IPS-20b (cell line): ENCODE results near the gene MYLK4.

Experiments
- H3K27ac ChIP-seq: one replicate; pipeline ENCODE4 v1.5.1; 2013; ENCODE audit warnings: low read length
- H3K27me3 ChIP-seq: 2 replicates; pipeline ENCODE4 v1.6.1; 2013; ENCODE audit warnings: mild to moderate bottlenecking, low read length, inconsistent platforms; ENCODE audit not compliant: insufficient read depth
- H3K36me3 ChIP-seq: 2 replicates; pipeline ENCODE4 v1.6.1; 2013; ENCODE audit warnings: low read depth, mild to moderate bottlenecking, inconsistent platforms, low read length, moderate library complexity; ENCODE audit not compliant: insufficient read depth
- H3K4me1 ChIP-seq: 2 replicates; pipeline ENCODE4 v1.6.1; 2013; ENCODE audit warnings: mild to moderate bottlenecking, control low read depth, inconsistent platforms, low read length, moderate library complexity; ENCODE audit not compliant: insufficient read depth
- H3K4me3 ChIP-seq: 2 replicates; pipeline ENCODE4 v1.5.1; 2013; ENCODE audit warnings: mild to moderate bottlenecking, low read length, inconsistent platforms
- H3K9ac ChIP-seq: 2 replicates; pipeline ENCODE4 v1.6.1; 2013; ENCODE audit warnings: low read depth, mild to moderate bottlenecking, inconsistent platforms, low read length, moderate library complexity
- H3K9me3 ChIP-seq: 2 replicates; pipeline ENCODE4 v1.6.1; 2013; ENCODE audit warnings: mild to moderate bottlenecking, low read depth, low read length, inconsistent platforms; ENCODE audit not compliant: insufficient read depth

Gene MYLK4

DNA sequence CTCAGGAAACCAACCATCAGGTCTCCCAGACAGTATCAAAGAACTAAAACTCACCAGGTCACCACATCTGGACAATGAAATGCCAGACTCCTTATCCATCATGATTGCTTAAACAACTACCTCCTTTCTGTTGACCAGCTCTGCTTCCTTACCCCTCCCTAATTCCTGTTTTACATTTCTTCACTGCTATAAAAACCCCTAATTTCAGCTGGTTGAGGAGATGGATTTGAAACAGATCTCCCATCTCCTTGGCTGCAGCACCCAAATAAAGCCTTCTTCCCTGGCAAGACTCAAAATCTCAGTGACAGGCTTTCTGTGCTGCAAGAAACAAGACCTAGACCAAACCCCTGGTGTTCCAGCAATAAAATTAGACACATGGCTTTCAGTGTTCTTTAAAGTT is 40.3 kb downstream of the MYLK4 start:
- H3K9ac ChIP-seq: no peak overlapping the region
- no peak overlapping the region for H3K27ac ChIP-seq
- H3K27me3 ChIP-seq: no peaks in the 10 kb centered on the region

DNA sequence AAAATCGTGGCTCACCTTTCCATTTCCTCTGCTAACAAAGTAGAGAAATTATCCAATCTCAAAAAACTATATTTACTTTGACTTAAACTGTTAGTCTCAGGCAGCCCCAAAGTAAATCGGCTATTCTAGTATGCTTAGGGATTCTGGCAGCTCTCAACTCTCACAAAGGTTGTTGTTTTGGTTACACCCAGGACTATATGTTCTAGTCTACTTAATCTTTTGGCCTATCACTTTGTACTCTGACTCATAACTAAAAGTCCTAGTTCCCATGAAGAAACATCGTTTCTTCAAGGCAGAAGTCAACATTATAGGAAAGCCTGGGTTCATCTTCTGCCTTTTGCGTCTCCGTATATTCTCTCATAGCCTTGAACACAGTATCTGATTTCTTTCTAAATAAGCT is 42.3 kb downstream of the MYLK4 start:
- Histone ChIP-seq H3K4me1 (peaks cover 13% of the 10 kb centered on the region), H3K9ac (no peak overlapping the region), H3K9me3 (no peaks in the 10 kb centered on the region), H3K27ac (no peak overlapping the region), H3K4me3 (no peak overlapping the region), H3K27me3 (no peaks in the 10 kb centered on the region), H3K36me3 (no peaks in the 10 kb centered on the region)

More for the DNA sequence above, 40.3 kb downstream of the MYLK4 start:
- Histone ChIP-seq H3K9me3 (no peaks in the 10 kb centered on the region), H3K4me1 (peaks cover 8% of the 10 kb centered on the region; the same call in 1 of the 2 replicates), H3K36me3 (no peaks in the 10 kb centered on the region), H3K4me3 (no peak overlapping the region)

DNA sequence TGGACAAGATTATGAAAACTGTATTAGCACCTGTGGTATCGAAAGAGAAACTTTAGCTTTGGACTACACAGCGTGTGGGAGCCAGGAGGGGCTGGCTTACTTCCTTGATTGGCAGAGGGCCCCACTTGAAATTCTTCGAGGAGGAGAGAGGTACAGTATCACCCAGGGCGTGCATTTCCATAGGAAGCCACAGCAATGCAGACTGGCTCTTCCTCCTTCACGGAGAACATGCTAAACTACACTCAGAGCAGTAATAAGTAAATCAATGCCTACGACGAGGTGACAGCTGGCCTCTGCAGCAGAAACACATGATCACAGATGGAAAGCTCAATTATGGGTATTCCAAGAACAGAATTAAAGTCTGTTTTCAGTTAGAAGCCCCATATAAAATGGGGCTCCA is 44.2 kb downstream of the MYLK4 start:
- Histone ChIP-seq H3K27ac (no peak overlapping the region), H3K4me1 (peaks cover 13% of the 10 kb centered on the region), H3K36me3 (no peaks in the 10 kb centered on the region), H3K9ac (no peak overlapping the region), H3K9me3 (no peaks in the 10 kb centered on the region), H3K4me3 (no peak overlapping the region), H3K27me3 (no peaks in the 10 kb centered on the region)

DNA sequence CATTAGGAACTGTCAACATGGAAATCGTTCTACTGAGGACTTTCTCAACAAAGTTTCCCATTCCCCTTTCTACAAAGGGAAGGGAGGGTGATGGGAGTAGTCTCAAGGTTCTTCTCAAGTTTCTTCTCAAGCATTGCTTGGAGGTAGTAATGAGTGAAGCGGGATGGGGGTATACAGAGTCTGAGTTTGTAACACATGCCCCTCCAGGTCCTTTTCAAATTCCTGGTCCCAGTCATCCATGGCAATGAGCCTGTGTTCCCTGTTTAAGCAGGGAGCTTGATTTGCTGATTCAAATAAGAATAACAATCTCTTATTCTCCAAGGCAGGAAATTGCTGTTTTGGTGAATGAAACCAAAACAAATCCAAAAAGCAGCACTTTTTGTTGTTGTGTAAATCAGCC is 45.5 kb downstream of the MYLK4 start:
- H3K4me1 ChIP-seq: peaks cover 13% of the 10 kb centered on the region

DNA sequence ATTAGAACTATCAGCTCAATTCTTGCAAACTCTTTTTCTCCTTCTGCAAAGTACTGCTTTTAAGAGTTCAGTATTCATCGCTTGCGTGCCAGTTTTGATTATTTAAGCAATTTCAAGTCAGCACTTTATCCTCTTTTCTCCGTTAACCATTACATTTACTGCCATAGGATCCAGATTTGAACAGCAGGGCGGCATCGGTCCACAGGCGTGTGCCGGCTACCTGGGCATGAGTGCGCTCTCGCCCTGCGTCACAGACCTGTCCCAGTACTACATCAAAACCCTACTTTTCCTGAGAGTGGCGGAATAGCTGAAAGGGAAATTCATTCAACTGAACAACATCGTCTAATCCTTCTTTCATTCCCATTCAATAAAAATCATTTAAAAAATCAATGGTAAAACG is 53.4 kb downstream of the MYLK4 start:
- no peaks in the 10 kb centered on the region for H3K4me1 ChIP-seq
- H3K27me3 ChIP-seq: no peaks in the 10 kb centered on the region
- H3K9ac ChIP-seq: no peak overlapping the region
- no peak overlapping the region for H3K27ac ChIP-seq
- no peaks in the 10 kb centered on the region for H3K36me3 ChIP-seq
- no peaks in the 10 kb centered on the region for H3K9me3 ChIP-seq
- no peak overlapping the region for H3K4me3 ChIP-seq

More for the DNA sequence above, 45.5 kb downstream of the MYLK4 start:
- Histone ChIP-seq H3K27me3 (no peaks in the 10 kb centered on the region), H3K27ac (no peak overlapping the region), H3K36me3 (no peaks in the 10 kb centered on the region), H3K9me3 (no peaks in the 10 kb centered on the region), H3K4me3 (no peak overlapping the region), H3K9ac (no peak overlapping the region)

DNA sequence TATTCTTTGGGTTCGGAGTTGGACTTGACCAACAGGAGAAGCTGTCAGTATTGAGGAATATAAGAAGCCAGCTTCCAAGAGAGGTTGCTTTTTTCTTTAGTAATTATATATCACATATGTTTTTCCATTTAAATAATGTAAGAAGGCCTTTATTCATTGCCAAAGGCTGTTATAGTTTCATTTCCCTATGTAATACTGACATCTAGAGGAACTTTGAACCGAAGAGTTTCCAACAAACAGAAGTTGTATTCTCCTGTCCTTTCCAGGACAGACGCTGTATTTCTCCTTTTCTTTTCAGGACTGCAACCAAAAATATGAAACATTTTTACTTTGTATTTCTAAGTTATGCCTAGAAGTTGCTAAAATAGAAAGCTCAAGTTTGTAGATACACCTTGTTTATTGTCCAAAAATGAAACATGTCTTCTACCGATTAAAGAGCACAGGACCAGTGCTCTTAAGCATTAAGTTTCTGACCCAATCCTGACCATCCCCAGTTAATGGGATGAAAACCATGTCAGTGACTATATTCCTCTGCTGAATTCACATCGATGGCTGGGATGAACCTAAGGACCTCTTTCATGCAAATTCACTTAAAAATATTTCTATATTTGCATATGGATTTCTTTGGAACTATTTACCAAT is 55.1 kb downstream of the MYLK4 start:
- H3K9me3 ChIP-seq: no peaks in the 10 kb centered on the region
- no peak overlapping the region for H3K4me3 ChIP-seq
- H3K27ac ChIP-seq: no peak overlapping the region
- H3K9ac ChIP-seq: no peak overlapping the region
- H3K27me3 ChIP-seq: no peaks in the 10 kb centered on the region
- H3K4me1 ChIP-seq: no peaks in the 10 kb centered on the region
- H3K36me3 ChIP-seq: no peaks in the 10 kb centered on the region

DNA sequence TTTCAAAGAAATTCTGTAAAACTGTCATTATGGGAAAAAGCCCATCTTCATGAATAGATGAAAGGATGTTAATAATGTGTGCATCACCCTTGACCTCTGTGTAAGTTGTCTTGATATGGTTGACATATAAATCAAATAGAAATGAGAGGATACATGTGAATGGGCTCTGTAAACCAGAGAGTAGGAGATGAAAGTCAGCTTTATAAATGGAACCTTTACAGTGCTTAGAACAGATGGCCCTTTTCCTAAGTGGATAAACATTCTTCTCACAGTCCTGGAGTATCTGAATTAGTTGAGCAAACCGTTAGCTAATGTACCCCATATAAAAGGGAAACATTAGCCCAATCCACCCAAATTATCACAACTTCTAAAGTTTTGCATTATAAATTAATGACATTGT is 57.5 kb downstream of the MYLK4 start:
- Histone ChIP-seq H3K9me3 (no peaks in the 10 kb centered on the region), H3K9ac (no peak overlapping the region), H3K4me1 (0 out of 2 replicates have a peak, but pooled peaks cover 4% of the 10 kb centered on the region), H3K36me3 (no peaks in the 10 kb centered on the region), H3K27ac (no peak overlapping the region), H3K4me3 (no peak overlapping the region), H3K27me3 (no peaks in the 10 kb centered on the region)

DNA sequence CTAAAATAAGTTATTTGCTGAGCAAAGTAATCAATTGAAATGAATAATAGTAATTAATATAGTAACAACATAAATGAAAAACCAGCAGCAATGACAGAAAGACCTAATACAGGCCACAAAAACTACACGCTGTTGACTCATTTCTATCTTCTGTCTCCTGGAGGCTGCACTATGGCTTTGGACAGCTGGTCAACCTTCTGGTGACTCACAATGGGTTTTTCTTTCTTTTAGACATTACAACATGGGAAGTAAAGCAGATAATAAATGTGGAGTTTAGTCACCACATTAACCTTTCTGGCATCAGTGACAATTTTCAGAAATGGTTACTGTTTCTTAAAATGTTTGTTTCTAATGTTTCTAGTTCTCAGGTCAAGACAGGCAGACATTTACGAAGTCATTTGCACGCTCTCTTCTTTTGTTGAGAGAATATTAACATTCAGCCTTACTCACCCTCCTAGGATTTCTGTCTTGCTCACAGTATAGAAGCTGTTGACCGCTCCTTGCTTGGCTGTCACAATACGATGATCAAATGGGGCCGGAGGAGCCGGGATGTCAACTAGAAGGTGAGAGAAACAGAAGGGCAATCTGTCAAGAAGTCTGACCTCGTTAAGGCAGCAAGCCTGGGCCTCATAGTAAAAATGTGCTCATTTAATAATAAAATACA is 62.2 kb downstream of the MYLK4 start:
- no peaks in the 10 kb centered on the region for H3K36me3 ChIP-seq
- H3K27ac ChIP-seq: no peak overlapping the region
- no peak overlapping the region for H3K4me3 ChIP-seq
- H3K27me3 ChIP-seq: no peaks in the 10 kb centered on the region
- H3K4me1 ChIP-seq: 0 out of 2 replicates have a peak, but pooled peaks cover 4% of the 10 kb centered on the region
- no peak overlapping the region for H3K9ac ChIP-seq
- no peaks in the 10 kb centered on the region for H3K9me3 ChIP-seq

DNA sequence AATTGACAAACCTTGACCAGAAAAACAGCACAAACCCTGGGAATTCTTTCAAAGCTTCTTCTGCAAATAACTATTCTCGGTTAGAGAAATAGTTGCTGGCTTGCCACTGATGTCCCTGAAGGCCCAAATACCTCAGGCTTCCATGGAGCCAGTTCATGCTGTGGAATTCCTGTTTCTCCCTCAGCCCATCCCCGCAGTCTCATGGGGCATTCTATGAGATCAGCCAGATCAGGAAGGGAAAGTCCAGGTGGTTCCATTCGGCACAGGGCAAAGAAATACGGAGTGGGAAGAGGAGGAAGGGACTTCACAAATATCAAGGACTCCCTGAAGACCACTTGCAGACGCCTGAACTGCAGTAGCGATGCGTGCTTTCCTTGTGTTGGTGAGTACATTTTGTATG is 63.3 kb downstream of the MYLK4 start:
- Histone ChIP-seq H3K27ac (no peak overlapping the region), H3K4me3 (no peak overlapping the region), H3K9me3 (no peaks in the 10 kb centered on the region)

DNA sequence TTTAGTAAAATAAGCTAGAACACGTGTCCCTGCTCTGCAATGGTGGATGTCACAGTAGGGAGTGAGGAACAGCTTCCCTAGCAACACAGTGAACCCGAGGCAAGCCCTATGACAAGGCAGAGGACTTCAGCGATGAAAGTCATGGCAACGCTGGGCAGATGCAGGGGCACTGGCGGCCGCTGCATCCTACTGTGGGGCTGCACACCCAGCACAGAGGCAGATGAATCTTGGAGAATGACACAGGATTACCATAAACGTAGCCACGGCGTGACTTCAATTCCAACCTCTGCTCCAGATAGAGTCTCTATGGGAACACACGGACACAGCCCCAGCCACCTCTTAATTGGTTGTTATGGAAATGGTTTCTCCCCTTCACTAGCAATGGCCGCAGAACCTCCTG is 64.2 kb downstream of the MYLK4 start:
- Histone ChIP-seq H3K4me3 (no peak overlapping the region), H3K27me3 (no peaks in the 10 kb centered on the region), H3K9ac (no peak overlapping the region), H3K4me1 (0 out of 2 replicates have a peak, but pooled peaks cover 4% of the 10 kb centered on the region), H3K36me3 (no peaks in the 10 kb centered on the region), H3K9me3 (no peaks in the 10 kb centered on the region), H3K27ac (no peak overlapping the region)

More for the DNA sequence above, 63.3 kb downstream of the MYLK4 start:
- Histone ChIP-seq H3K9ac (no peak overlapping the region), H3K36me3 (no peaks in the 10 kb centered on the region), H3K27me3 (no peaks in the 10 kb centered on the region), H3K4me1 (0 out of 2 replicates have a peak, but pooled peaks cover 4% of the 10 kb centered on the region)

DNA sequence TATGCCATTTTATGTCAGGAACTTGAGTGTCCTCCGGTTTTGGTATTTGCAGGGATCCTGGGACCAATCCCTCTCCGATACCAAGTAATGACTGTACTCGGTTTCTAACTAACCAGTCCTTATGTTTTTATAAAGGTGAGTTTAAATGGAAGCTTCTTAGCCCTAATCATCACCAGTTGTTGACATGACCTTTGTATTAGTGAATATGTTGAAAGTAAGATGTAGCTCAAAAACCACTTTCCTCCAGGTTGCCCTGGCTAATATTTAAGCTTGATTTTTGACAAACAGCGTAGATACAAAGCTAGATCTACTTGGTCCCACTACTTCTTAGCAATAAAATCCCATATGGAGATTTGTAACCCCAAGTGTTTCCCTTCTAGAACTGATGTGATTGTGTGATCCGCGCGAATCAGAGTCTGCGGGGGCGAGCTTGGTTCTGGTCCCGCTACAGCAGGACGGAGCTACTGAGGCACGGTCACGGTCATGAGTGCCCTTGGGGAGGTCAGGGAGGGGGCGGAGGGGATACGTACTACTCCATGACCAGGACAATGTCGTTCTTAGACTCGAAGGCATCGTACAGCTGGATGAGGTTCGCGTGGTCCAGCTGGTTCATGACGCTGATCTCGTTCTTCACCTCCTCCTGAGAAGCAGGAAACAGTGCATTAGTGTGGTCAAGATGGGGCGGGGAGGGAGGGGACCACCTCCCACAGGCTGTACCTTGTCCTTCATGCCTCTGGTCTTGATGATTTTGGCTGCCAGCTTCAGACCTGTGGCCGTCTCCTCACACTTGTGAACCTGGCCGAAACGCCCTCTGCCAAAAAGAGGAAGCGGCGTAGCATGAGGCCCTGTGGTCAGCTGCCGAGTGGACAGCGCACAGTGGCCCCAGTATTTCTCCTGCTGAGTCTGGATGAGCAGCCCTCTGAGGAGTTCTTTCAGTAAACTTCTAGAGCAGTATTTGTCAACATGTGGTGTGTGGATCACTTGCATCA is 65.7 kb downstream of the MYLK4 start:
- 0 out of 2 replicates have a peak, but pooled peaks cover 2% of the 10 kb centered on the region for H3K4me1 ChIP-seq
- no peaks in the 10 kb centered on the region for H3K27me3 ChIP-seq
- no peaks in the 10 kb centered on the region for H3K9me3 ChIP-seq
- H3K27ac ChIP-seq: no peak overlapping the region
- H3K4me3 ChIP-seq: no peak overlapping the region
- no peaks in the 10 kb centered on the region for H3K36me3 ChIP-seq
- no peak overlapping the region for H3K9ac ChIP-seq
